ENCODE measurements around the gene CRYBG2. TPM values are rescaled to one million over a fixed set of nuclear protein-coding genes. Genes with fewer than 3 reads are reported as not detected.
"Not testable (repeated sequence)": the region's sequence is repeated elsewhere in the genome, so short reads cannot be mapped to it uniquely, and the experiment has no call there.

Gene CRYBG2
- polyA plus RNA-seq, 3 donors = 0.52 TPM; not detected in 2

GRCh38 chr1:26373789-26374188 is 19.9 kb upstream of the CRYBG2 start:
- H3K4me3 Mint-ChIP-seq = peak overlapping the region in 1 of 2 donors; percentile 8
- peaks cover 17 to 36% of the 10 kb centered on the region in 2 donors for H3K4me1 ChIP-seq (ENCODE audit: control insufficient read depth in 1 of 2, insufficient read depth in 2 of 2, low read length in 2 of 2)
- no peak overlapping the region for H3K9ac ChIP-seq (ENCODE audit: insufficient read depth, low read length, poor library complexity, severe bottlenecking)
- no peak overlapping the region for H3K27ac ChIP-seq (ENCODE audit: low read depth in 1 of 2, low read length in 2 of 2)
- no peaks in the 10 kb centered on the region for H4K20me1 ChIP-seq (ENCODE audit: insufficient read depth, low read length)
- H3K79me2 ChIP-seq (ENCODE audit: insufficient read depth, low read length) = no peaks in the 10 kb centered on the region
- H3K9me3 ChIP-seq (replicated peaks in 1 of 2; ENCODE audit: control insufficient read depth in 1 of 2, insufficient read depth in 1 of 2, low read length in 2 of 2) = no peaks in the 10 kb centered on the region
- 0% methylated on average over 1 of the region's 2 CpGs for WGBS (ENCODE audit: insufficient coverage)
- peaks cover 50% of the 10 kb centered on the region for H3K4me1 Mint-ChIP-seq
- no peak for TF ChIP-seq CTCF (IDR thresholded peaks at IDR 0.05)
- H3K9me3 Mint-ChIP-seq = peaks cover 0 to 3% (median 0%) of the 10 kb centered on the region in 7 donors
- no peak overlapping the region for H3K27ac Mint-ChIP-seq
- H3K27me3 Mint-ChIP-seq (ENCODE audit: low read depth in 3 of 3) = peaks cover 13 to 24% (median 16%) of the 10 kb centered on the region in 3 donors
- no peak overlapping the region for H3K4me3 ChIP-seq (replicated peaks in 1 of 3; ENCODE audit: low read depth in 2 of 3, low read length in 3 of 3)
- no peaks in the 10 kb centered on the region for H3K36me3 ChIP-seq (replicated peaks in 1 of 2; ENCODE audit: control insufficient read depth in 1 of 2, insufficient read depth in 2 of 2, low read length in 2 of 2)
- no peak overlapping the region for H2AFZ ChIP-seq (ENCODE audit: insufficient read depth, low read depth, low read length, poor library complexity, severe bottlenecking)
- no peak for DNase-seq
- H3K4me2 ChIP-seq (replicated peaks; ENCODE audit: extremely low read depth, low read length, poor library complexity, severe bottlenecking) = no peak overlapping the region
- H3K27me3 ChIP-seq (ENCODE audit: control insufficient read depth in 2 of 2, insufficient read depth in 2 of 2, low read length in 2 of 2) = no peaks in the 10 kb centered on the region
- intact Hi-C loops (cut with micrococcal nuclease) = no loop called here
- H3K36me3 Mint-ChIP-seq = no peaks in the 10 kb centered on the region

GRCh38 chr1:26373281-26373680 is 19.4 kb upstream of the CRYBG2 start:
- Histone ChIP-seq H3K4me2 (replicated peaks; ENCODE audit: extremely low read depth, low read length, poor library complexity, severe bottlenecking) (no peak overlapping the region), H3K4me1 (ENCODE audit: control insufficient read depth in 1 of 2, insufficient read depth in 2 of 2, low read length in 2 of 2) (peaks cover 12 to 31% of the 10 kb centered on the region in 2 donors), H3K27me3 (ENCODE audit: control insufficient read depth in 2 of 2, insufficient read depth in 2 of 2, low read length in 2 of 2) (no peaks in the 10 kb centered on the region), H3K9me3 (replicated peaks in 1 of 2; ENCODE audit: control insufficient read depth in 1 of 2, insufficient read depth in 1 of 2, low read length in 2 of 2) (no peaks in the 10 kb centered on the region), H3K79me2 (ENCODE audit: insufficient read depth, low read length) (no peaks in the 10 kb centered on the region), H3K27ac (ENCODE audit: low read depth in 1 of 2, low read length in 2 of 2) (no peak overlapping the region), H3K9ac (ENCODE audit: insufficient read depth, low read length, poor library complexity, severe bottlenecking) (no peak overlapping the region), H3K36me3 (replicated peaks in 1 of 2; ENCODE audit: control insufficient read depth in 1 of 2, insufficient read depth in 2 of 2, low read length in 2 of 2) (no peaks in the 10 kb centered on the region), H2AFZ (ENCODE audit: insufficient read depth, low read depth, low read length, poor library complexity, severe bottlenecking) (no peak overlapping the region), H4K20me1 (ENCODE audit: insufficient read depth, low read length) (no peaks in the 10 kb centered on the region), H3K4me3 (replicated peaks in 1 of 3; ENCODE audit: low read depth in 2 of 3, low read length in 3 of 3) (no peak overlapping the region)
- H3K27ac Mint-ChIP-seq = no peak overlapping the region
- intact Hi-C loops (cut with micrococcal nuclease) = no loop called here
- H3K4me3 Mint-ChIP-seq = no peak overlapping the region
- H3K4me1 Mint-ChIP-seq = peaks cover 45% of the 10 kb centered on the region
- WGBS (ENCODE audit: insufficient coverage) = no CpG with 5 or more reads among the region's 4 CpGs
- no peak for TF ChIP-seq CTCF (IDR thresholded peaks at IDR 0.05)
- peaks cover 0 to 3% (median 0%) of the 10 kb centered on the region in 7 donors for H3K9me3 Mint-ChIP-seq
- H3K27me3 Mint-ChIP-seq (ENCODE audit: low read depth in 3 of 3) = peaks cover 13 to 24% (median 16%) of the 10 kb centered on the region in 3 donors
- DNase-seq = no peak
- H3K36me3 Mint-ChIP-seq = no peaks in the 10 kb centered on the region

- Mint-ChIP-seq H3K27ac (peak within 1 kb of the TSS in 1 of 7 donors; percentile 18), H3K27me3 (ENCODE audit: low read depth in 3 of 3) (peaks cover 13 to 24% (median 14%) of the 10 kb centered on the region in 3 donors), H3K4me1 (peaks cover 38% of the 10 kb centered on the region)
- H3K4me3 Mint-ChIP-seq; intact Hi-C loops (cut with micrococcal nuclease); H3K9me3 ChIP-seq (replicated peaks in 1 of 2; ENCODE audit: control insufficient read depth in 1 of 2, insufficient read depth in 1 of 2, low read length in 2 of 2); H4K20me1 ChIP-seq (ENCODE audit: insufficient read depth, low read length); H3K79me2 ChIP-seq (ENCODE audit: insufficient read depth, low read length); DNase-seq; H3K9ac ChIP-seq (ENCODE audit: insufficient read depth, low read length, poor library complexity, severe bottlenecking); H3K36me3 Mint-ChIP-seq; H3K27me3 ChIP-seq (ENCODE audit: control insufficient read depth in 2 of 2, insufficient read depth in 2 of 2, low read length in 2 of 2); H3K27ac ChIP-seq (ENCODE audit: low read depth in 1 of 2, low read length in 2 of 2); H3K4me2 ChIP-seq (replicated peaks; ENCODE audit: extremely low read depth, low read length, poor library complexity, severe bottlenecking); H3K9me3 Mint-ChIP-seq; H3K36me3 ChIP-seq (replicated peaks in 1 of 2; ENCODE audit: control insufficient read depth in 1 of 2, insufficient read depth in 2 of 2, low read length in 2 of 2); H2AFZ ChIP-seq (ENCODE audit: insufficient read depth, low read depth, low read length, poor library complexity, severe bottlenecking); H3K4me3 ChIP-seq (replicated peaks in 1 of 3; ENCODE audit: low read depth in 2 of 3, low read length in 3 of 3): not testable (repeated sequence)
- peaks cover 6 to 24% of the 10 kb centered on the region in 2 donors for H3K4me1 ChIP-seq (ENCODE audit: control insufficient read depth in 1 of 2, insufficient read depth in 2 of 2, low read length in 2 of 2)
- WGBS (ENCODE audit: insufficient coverage) = 60% methylated on average over 3 of the region's 3 CpGs
Observed at GRCh38 chr1:26372611-26373010, 18.7 kb upstream of the CRYBG2 start, which contains the start of gene ZNF683. ZNF683 (minus strand) TSS chr1:26372750; CDS start chr1:26368571, 4,179 bp downstream.

Data from CD14-positive monocyte (primary cell).